ENCODE data around the gene BTN1A1. TPM values are rescaled to one million over a fixed set of nuclear protein-coding genes. Genes with fewer than 3 reads are reported as not detected.

Gene BTN1A1
- total and polyA plus RNA-seq, 10 of the 15 experiments (the other 5 are each of a cell fraction or from before 2014, with no cell fraction given): 0.05 to 2.2 (median 0.87) TPM

GRCh38 chr6:26553635-26554446 is 53.7 kb downstream of the BTN1A1 start (continued):
- TF ChIP-seq ZBTB40 (IDR thresholded peaks at IDR 0.05; ENCODE audit: borderline replicate concordance): peak; percentile 55; the same call in 1 of the 2 replicates
- no peak for TF ChIP-seq NR2F1 (conservative IDR thresholded peaks at IDR 0.05)
- TF ChIP-seq MEF2B (IDR thresholded peaks at IDR 0.05; ENCODE audit: partially characterized antibody, poor library complexity, severe bottlenecking): no peak
- 0 out of 2 replicates have a peak, but pooled peaks have one; percentile 39 for TF ChIP-seq ZBED1 (IDR thresholded peaks at IDR 0.05; ENCODE audit: borderline replicate concordance)
- 0 out of 2 replicates have a peak, but pooled peaks have one; percentile 35 for TF ChIP-seq NFIC (IDR thresholded peaks at IDR 0.05; ENCODE audit: low read depth, low read length)
- TF ChIP-seq SREBF2 (IDR thresholded peaks at IDR 0.05; ENCODE audit: low read length): peak; percentile 93
- no peak for TF ChIP-seq MAX (IDR thresholded peaks at IDR 0.05; ENCODE audit: low read depth, low read length)
- TF ChIP-seq ATF2 (IDR thresholded peaks at IDR 0.05; ENCODE audit: low read length): peak; percentile 2; the same call in 1 of the 2 replicates
- TF ChIP-seq TARDBP (IDR thresholded peaks at IDR 0.05; ENCODE audit: borderline replicate concordance): peak; percentile 96
- no peak for TF ChIP-seq EGR1 (IDR thresholded peaks at IDR 0.05; ENCODE audit: borderline replicate concordance in 1 of 2, low read depth in 2 of 2, low read length in 2 of 2)
- TF ChIP-seq SMC3 (IDR thresholded peaks at IDR 0.05; ENCODE audit: borderline replicate concordance, low read length): no peak
- no peak for TF ChIP-seq ZNF207 (IDR thresholded peaks at IDR 0.05; ENCODE audit: borderline replicate concordance)
- TF ChIP-seq ZNF217 (IDR thresholded peaks at IDR 0.05): peak; percentile 52; the same call in 1 of the 2 replicates
- peak; percentile 99 for TF ChIP-seq ZNF24 (IDR thresholded peaks at IDR 0.05)
- 0 out of 2 replicates have a peak, but pooled peaks have one; percentile 16 for TF ChIP-seq IRF5 (IDR thresholded peaks at IDR 0.05; ENCODE audit: borderline replicate concordance)
- no peak for TF ChIP-seq E4F1 (IDR thresholded peaks at IDR 0.05; ENCODE audit: borderline replicate concordance, partially characterized antibody)
- TF ChIP-seq JUND (IDR thresholded peaks at IDR 0.05; ENCODE audit: low read depth, low read length): no peak
- no peak for TF ChIP-seq SP1 (IDR thresholded peaks at IDR 0.05; ENCODE audit: low read depth, low read length)

Data from GM12878 (cell line).